Thyroid gland (tissue), 4 donors: ENCODE data around the gene HCN2. TPM values are rescaled to one million over a fixed set of nuclear protein-coding genes. Genes with fewer than 3 reads are reported as not detected.
A peak's percentile ranks its signal among the peaks of the same experiment; 100 is the strongest.
"Not testable (repeated sequence)": the region's sequence is repeated elsewhere in the genome, so short reads cannot be mapped to it uniquely, and the experiment has no call there.

Source experiments
- DNase-seq, 2 donors: peaks; one replicate each; pipeline ENCODE4 v3.0.0-alpha.2; 2019
- H3K27ac ChIP-seq, 3 donors: fragments of 200-600 bp; sonication (generic); 1 replicate in 2 of 3; 2 replicates in 1 of 3; pipeline ENCODE4 v1.5.1; 2016 to 2019; ENCODE audit warnings: mild to moderate bottlenecking in 1 of 3, moderate library complexity in 1 of 3
- H3K27me3 ChIP-seq: fragments of 200-600 bp; sonication (generic); one replicate; pipeline ENCODE4 v1.5.1; 2019
- H3K36me3 ChIP-seq, 2 donors: fragments of 200-600 bp; sonication (generic); one replicate each; pipeline ENCODE4 v1.5.1; 2016 to 2019
- H3K4me1 ChIP-seq, 2 donors: fragments of 200-600 bp; sonication (generic); one replicate each; pipeline ENCODE4 v1.5.1; 2017 to 2019
- H3K4me3 ChIP-seq, 3 donors: fragments of 200-600 bp; sonication (generic); replicated peaks in 1 of 3; 1 replicate in 2 of 3; 2 replicates in 1 of 3; pipeline ENCODE4 v1.5.1; 2016; ENCODE audit warnings: mild to moderate bottlenecking in 1 of 3
- H3K9me3 ChIP-seq: fragments of 200-600 bp; sonication (generic); one replicate; pipeline ENCODE4 v1.5.1; 2017
- POLR2A ChIP-seq, 2 donors: fragments of 450-650 bp; IDR thresholded peaks; one replicate each; pipeline ENCODE4 v1.6.1; 2017; ENCODE audit warnings: antibody characterized with exemption in 2 of 2, mild to moderate bottlenecking in 2 of 2, moderate library complexity in 1 of 2
- WGBS, 2 donors: methylation state at CpG; one replicate each; pipeline ENCODE4 v1.1.5; 2017; 5-methylcytosine and 5-hydroxymethylcytosine counted together
- intact Hi-C: fragments of 100-400 bp; cut with DNase I; formaldehyde crosslinking; loops from one replicate; pipeline ENCODE4 v1.15.1; 2023
- total RNA-seq, 4 donors: library from RNA; depleted of rRNA; stranded (reverse); fragments of >200 nt; gene quantifications; one replicate each; pipeline ENCODE4 v1.2.3, GENCODE V29; 2016
- TF ChIP-seq, protein P1 (sequence below), 6 experiments: fragments of 200-600 bp in 3 of 6; fragments of 450-650 bp in 3 of 6; sonication (generic) in 3 of 6; IDR thresholded peaks; one replicate each; pipeline ENCODE4 v1.5.1; 2016 to 2019; ENCODE audit warnings: antibody characterized with exemption in 6 of 6, mild to moderate bottlenecking in 2 of 6, inconsistent platforms in 1 of 6, moderate library complexity in 1 of 6

HCN2 gene
- total RNA-seq, 4 donors from 2014 or later = not detected

DNA sequence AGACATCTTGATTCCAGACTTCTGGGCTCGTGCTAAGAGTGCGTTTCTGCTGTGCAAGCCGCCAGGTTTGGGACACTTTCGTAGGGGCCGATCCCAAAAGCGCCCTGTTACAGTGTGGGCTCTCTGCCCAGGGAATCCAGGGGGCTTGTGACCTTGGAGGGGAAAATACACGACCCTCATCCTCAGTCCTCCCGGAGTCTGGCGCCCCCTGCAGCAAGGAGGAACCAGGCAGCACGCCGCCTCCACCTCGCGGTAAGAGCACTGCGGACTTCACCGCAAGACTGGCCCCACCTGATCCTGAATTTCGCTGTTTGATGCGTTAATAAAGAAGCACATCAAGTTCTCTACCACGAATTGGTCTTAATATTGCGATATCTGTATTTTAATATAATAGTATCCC lies 38.5 kb downstream of the HCN2 start:
- WGBS, 2 donors = 86 to 91% methylated on average over 19 of the region's 19 CpGs
- TF ChIP-seq, protein P1, sequence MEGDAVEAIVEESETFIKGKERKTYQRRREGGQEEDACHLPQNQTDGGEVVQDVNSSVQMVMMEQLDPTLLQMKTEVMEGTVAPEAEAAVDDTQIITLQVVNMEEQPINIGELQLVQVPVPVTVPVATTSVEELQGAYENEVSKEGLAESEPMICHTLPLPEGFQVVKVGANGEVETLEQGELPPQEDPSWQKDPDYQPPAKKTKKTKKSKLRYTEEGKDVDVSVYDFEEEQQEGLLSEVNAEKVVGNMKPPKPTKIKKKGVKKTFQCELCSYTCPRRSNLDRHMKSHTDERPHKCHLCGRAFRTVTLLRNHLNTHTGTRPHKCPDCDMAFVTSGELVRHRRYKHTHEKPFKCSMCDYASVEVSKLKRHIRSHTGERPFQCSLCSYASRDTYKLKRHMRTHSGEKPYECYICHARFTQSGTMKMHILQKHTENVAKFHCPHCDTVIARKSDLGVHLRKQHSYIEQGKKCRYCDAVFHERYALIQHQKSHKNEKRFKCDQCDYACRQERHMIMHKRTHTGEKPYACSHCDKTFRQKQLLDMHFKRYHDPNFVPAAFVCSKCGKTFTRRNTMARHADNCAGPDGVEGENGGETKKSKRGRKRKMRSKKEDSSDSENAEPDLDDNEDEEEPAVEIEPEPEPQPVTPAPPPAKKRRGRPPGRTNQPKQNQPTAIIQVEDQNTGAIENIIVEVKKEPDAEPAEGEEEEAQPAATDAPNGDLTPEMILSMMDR (IDR thresholded peaks at IDR 0.05) = peak in 1 of 6 experiments; percentile 7
- TF ChIP-seq POLR2A (IDR thresholded peaks at IDR 0.05) = no peak
- DNase-seq = no peak
- Histone ChIP-seq H3K4me3 (no peak overlapping the region), H3K9me3 (no peaks in the 10 kb centered on the region), H3K27me3 (no peaks in the 10 kb centered on the region), H3K36me3 (peaks cover 17 to 27% of the 10 kb centered on the region in 2 donors), H3K4me1 (peaks cover 8 to 13% of the 10 kb centered on the region in 2 donors), H3K27ac (no peak overlapping the region)
- intact Hi-C loops = no loop called here

DNA sequence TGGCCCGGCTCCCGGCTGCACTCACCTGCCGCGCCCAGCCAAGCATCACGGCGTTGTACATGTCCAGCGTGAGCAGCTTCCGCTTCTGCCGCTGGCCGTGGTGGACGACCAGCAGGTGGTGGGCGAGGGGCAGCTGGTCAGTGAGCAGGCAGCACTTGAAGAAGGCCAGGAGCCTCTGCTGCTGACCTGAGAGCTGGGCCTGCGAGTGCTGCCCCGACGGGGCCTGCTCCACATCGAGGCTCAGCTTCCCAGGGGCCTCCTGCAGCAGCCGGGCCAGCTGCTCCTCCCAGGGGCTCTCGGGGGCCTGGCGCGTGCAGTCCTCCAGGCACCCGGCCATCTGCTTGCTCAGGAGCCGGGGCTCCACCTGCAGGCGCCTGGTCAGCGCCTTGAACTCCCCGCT lies 39.8 kb downstream of the HCN2 start:
- H3K27me3 ChIP-seq, H3K9me3 ChIP-seq, intact Hi-C loops, H3K4me3 ChIP-seq, H3K27ac ChIP-seq, DNase-seq: not testable (repeated sequence)
- peaks cover 12 to 13% of the 10 kb centered on the region in 2 donors for H3K36me3 ChIP-seq
- H3K4me1 ChIP-seq = peaks cover 15 to 19% of the 10 kb centered on the region in 2 donors
- WGBS, 2 donors = 74 to 75% methylated on average over 23 to 25 of the region's 25 CpGs

DNA sequence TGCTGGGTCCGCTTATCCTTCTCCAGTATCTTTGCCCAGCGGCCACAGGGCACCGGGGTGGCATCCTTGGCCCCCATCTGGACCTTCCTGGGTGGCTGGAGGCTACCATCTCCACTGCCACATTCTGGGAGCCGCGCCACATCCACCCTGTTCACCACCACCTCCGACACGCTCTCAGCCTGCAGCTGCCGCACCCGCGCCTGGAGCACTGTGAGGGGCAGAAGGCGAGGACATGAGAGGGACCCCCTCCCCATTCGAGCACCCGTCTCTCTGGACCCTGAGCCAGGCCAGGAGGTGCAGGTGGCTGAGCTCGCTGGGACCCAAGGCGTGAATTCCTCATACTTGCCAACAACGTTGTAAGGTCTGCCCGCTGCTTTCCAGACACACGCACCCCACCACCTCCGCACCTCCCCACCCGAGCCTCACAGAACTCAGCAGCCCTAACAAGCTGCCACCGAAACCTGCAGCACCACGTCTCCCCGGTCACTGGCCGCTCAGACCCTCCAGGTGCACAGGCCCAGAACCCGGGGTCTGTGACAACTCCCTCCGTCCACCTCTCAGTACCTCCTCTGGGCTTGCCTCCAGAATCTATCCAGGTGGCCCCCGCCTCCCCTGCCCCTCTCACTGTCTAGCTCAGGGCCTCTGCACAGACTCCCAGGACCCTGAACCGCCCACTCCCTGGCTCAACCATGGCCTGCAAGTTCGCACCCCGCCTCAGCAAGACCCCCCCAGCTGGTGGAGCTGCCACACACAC lies 40.5 kb downstream of the HCN2 start:
- 93 to 98% methylated on average over 28 to 30 of the region's 30 CpGs for WGBS, 2 donors
- no peaks in the 10 kb centered on the region for H3K27me3 ChIP-seq
- no peak overlapping the region for H3K27ac ChIP-seq
- no peaks in the 10 kb centered on the region for H3K9me3 ChIP-seq
- H3K4me1 ChIP-seq = peaks cover 16 to 21% of the 10 kb centered on the region in 2 donors
- peaks cover 10 to 12% of the 10 kb centered on the region in 2 donors for H3K36me3 ChIP-seq
- intact Hi-C loops = no loop called here
- no peak overlapping the region for H3K4me3 ChIP-seq
- TF ChIP-seq, protein P1 (IDR thresholded peaks at IDR 0.05) = no peak
- TF ChIP-seq POLR2A (IDR thresholded peaks at IDR 0.05) = no peak
- DNase-seq = no peak

DNA sequence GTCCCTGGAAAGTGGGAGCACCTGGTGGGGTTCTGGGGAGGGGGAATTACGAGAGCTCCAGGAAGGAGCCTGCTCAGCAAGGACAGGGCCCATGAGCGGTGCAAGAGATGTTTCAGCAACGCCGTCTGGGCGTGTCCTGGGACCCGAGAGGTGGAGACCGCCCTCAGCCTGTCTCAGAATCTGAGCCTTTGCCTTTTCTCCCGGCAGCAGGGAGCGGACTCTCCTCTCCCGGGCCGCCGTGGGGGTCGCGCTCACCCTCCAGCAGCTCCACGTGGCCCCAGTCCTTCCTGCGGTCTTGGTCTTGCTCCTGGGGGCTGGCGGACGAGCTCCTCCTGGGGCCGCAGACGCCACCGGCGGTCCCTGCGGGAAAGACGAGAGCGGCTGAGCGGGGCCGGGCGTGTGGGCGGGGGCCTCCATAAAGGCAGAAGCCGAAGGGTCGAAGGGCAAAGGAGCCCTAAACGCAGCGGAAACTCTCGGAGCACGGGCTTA lies 42.9 kb downstream of the HCN2 start:
- 2 to 9% methylated on average over 16 to 25 of the region's 35 CpGs for WGBS, 2 donors
- Histone ChIP-seq H3K27me3 (no peaks in the 10 kb centered on the region), H3K4me3 (peak overlapping the region; percentile 22 to 90 (median 78)), H3K27ac (no peak overlapping the region), H3K9me3 (no peaks in the 10 kb centered on the region), H3K4me1 (peaks cover 16 to 21% of the 10 kb centered on the region in 2 donors), H3K36me3 (peaks cover 3 to 12% of the 10 kb centered on the region in 2 donors)
- DNase-seq = peak in 1 of 2 donors; percentile 20
- TF ChIP-seq, protein P1 (IDR thresholded peaks at IDR 0.05) = no peak
- TF ChIP-seq POLR2A (IDR thresholded peaks at IDR 0.05) = no peak
- intact Hi-C loops = no loop called here

DNA sequence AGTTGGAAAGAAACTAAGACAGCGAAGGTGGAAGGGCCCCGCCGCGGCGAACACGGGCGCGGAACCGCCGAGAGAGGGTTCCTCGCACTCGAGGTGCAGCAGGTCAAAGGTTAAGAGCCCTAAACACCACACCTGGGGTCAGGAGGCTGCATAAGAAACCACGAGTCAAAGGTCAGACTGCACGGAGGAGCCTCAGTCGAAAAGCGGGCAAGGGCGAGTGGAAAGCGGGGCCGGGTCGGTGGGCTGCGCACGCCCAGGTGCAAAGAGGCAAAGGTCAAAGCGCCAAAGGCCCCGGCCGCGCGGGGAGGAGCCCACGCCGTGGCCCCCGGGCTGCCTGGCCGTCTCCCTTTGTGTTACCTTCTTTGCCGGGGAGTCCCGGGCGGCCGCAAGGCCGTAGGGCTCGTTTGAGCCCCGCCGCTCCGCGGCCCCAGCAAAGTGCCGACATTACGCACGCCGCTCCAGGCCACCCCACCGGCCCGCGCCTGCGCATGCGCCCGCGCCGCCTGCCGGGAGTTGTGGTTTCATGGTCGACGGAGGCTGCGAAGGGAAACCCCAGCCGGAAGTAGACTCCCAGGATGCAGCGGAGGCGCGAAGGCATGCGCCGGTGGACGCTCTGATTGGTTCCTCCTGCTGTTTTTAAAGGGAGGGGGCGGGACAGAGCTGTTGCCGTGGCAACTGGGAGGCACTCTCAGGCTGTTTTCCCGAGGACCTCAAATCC lies 43.5 kb downstream of the HCN2 start, which contains the start of gene POLRMT:
POLRMT (minus strand) TSS at position 470 of the 718 bp plus-strand sequence; CDS start at position 445, 25 bp downstream.
- DNase-seq = peak; percentile 98 to 99
- H3K9me3 ChIP-seq = no peaks in the 10 kb centered on the region
- peak within 1 kb of the TSS; percentile 22 to 90 (median 78) for H3K4me3 ChIP-seq
- H3K4me1 ChIP-seq = peaks cover 16 to 21% of the 10 kb centered on the region in 2 donors
- no peaks in the 10 kb centered on the region for H3K27me3 ChIP-seq
- H3K36me3 ChIP-seq = peaks cover 3 to 12% of the 10 kb centered on the region in 2 donors
- TF ChIP-seq, protein P1 (IDR thresholded peaks at IDR 0.05) = peak in 2 of 6 experiments; percentile 16 to 23
- TF ChIP-seq POLR2A (IDR thresholded peaks at IDR 0.05) = peak in 1 of 2 donors; percentile 29
- intact Hi-C loops = no loop called here
- peak within 1 kb of the TSS in 1 of 3 donors; percentile 44 for H3K27ac ChIP-seq
- 0 to 1% methylated on average over 25 to 38 of the region's 67 CpGs for WGBS, 2 donors
